GM20000 (cell line): Measurements from ENCODE around the gene ANKRD18A.

Experiments
- DNase-seq: peaks from one replicate; pipeline ENCODE4 v3.0.0; 2012; ENCODE audit warnings: low spot score
- CTCF ChIP-seq: IDR thresholded peaks from 2 replicates; pipeline ENCODE4 v1.5.1; 2012; ENCODE audit warnings: mild to moderate bottlenecking, control low read depth; ENCODE audit errors: extremely low read depth, missing control alignments

ANKRD18A gene

GRCh38 chr9:38641985-38642864 is 21.8 kb upstream of the ANKRD18A start:
- DNase-seq: peak; percentile 37
- peak; percentile 3 for TF ChIP-seq CTCF

GRCh38 chr9:38641142-38641541 is 20.7 kb upstream of the ANKRD18A start:
- DNase-seq: no peak
- no peak for TF ChIP-seq CTCF

- no peak for DNase-seq
- no peak for TF ChIP-seq CTCF
Observed at GRCh38 chr9:38639577-38639940, 19.2 kb upstream of the ANKRD18A start.

GRCh38 chr9:38638881-38639576 is 18.6 kb upstream of the ANKRD18A start:
- DNase-seq: no peak
- no peak for TF ChIP-seq CTCF

GRCh38 chr9:38634315-38634714 is 13.9 kb upstream of the ANKRD18A start:
- DNase-seq: no peak
- no peak for TF ChIP-seq CTCF

GRCh38 chr9:38629511-38629910 is 9.1 kb upstream of the ANKRD18A start:
- TF ChIP-seq CTCF: no peak
- no peak for DNase-seq

GRCh38 chr9:38626006-38626405 is 5.6 kb upstream of the ANKRD18A start:
- no peak for DNase-seq

More at GRCh38 chr9:38626006-38626405, 5.6 kb upstream of the ANKRD18A start:
- TF ChIP-seq CTCF: no peak
